Caco-2 (cell line): Measurements from ENCODE around the gene MYH4. TPM values are rescaled to one million over a fixed set of nuclear protein-coding genes. Genes with fewer than 3 reads are reported as not detected.

Source experiments
- BruUV-seq: library from RNA; stranded (reverse); fragments of 400-500 nt; replicated peaks from 2 replicates; lab custom pipeline; 2021; lab: Mats Ljungman, UMichigan
- CTCF ChIA-PET: fragments of 300-600 bp; sonication (Branson Sonifier 250); formaldehyde crosslinking; loops from one replicate; lab custom pipeline; 2022; ENCODE audit warnings: antibody characterized with exemption; lab: Charles Lee
- POLR2A ChIA-PET: fragments of 300-600 bp; sonication (Branson Sonifier 250); formaldehyde crosslinking; loops from one replicate; lab custom pipeline; 2022; ENCODE audit warnings: antibody characterized with exemption; lab: Charles Lee
- DNase-seq, 2 experiments: peaks; one replicate each; pipeline versions ENCODE4 v3.0.0 to v3.0.0-alpha.2; 2020 to 2022
- H3K27me3 ChIP-seq: replicated peaks from 2 replicates; pipeline ENCODE4 v1.6.0; 2011; ENCODE audit warnings: low read length; ENCODE audit not compliant: control insufficient read depth, insufficient read depth
- H3K36me3 ChIP-seq: 2 replicates; pipeline ENCODE4 v1.5.1; 2011; ENCODE audit warnings: low read length; ENCODE audit not compliant: control insufficient read depth, insufficient read depth
- H3K4me1 ChIP-seq: fragments of 250-450 bp; sonication (Bioruptor Pico); 2 replicates; pipeline ENCODE4 v1.5.1; 2020; ENCODE audit warnings: mild to moderate bottlenecking
- H3K4me3 ChIP-seq: 2 replicates; pipeline ENCODE4 v1.5.1; 2011; ENCODE audit warnings: low read depth, mild to moderate bottlenecking, control low read depth, low read length
- H3K9me3 ChIP-seq: fragments of 250-450 bp; sonication (Bioruptor Pico); 2 replicates; pipeline ENCODE4 v1.5.1; 2020; ENCODE audit warnings: mild to moderate bottlenecking, moderate library complexity
- H3K27ac Mint-ChIP-seq: one replicate; pipeline ENCODE4 v1.8.0; 2022; ENCODE audit warnings: mixed read lengths; ENCODE audit not compliant: unreplicated experiment
- H3K27me3 Mint-ChIP-seq: one replicate; pipeline ENCODE4 v1.8.0; 2022; ENCODE audit warnings: mixed read lengths; ENCODE audit not compliant: insufficient read depth, unreplicated experiment
- H3K36me3 Mint-ChIP-seq: one replicate; pipeline ENCODE4 v1.8.0; 2022; ENCODE audit warnings: mild to moderate bottlenecking, mixed read lengths; ENCODE audit not compliant: insufficient read depth, unreplicated experiment
- H3K4me1 Mint-ChIP-seq: one replicate; pipeline ENCODE4 v1.8.0; 2022; ENCODE audit warnings: low read depth, mixed read lengths; ENCODE audit not compliant: unreplicated experiment
- H3K4me3 Mint-ChIP-seq: one replicate; pipeline ENCODE4 v1.8.0; 2022; ENCODE audit warnings: mild to moderate bottlenecking, moderate library complexity, mixed read lengths; ENCODE audit not compliant: unreplicated experiment
- H3K9me3 Mint-ChIP-seq: one replicate; pipeline ENCODE4 v1.8.0; 2022; ENCODE audit warnings: mixed read lengths; ENCODE audit not compliant: unreplicated experiment
- CTCF ChIP-seq, 2 experiments: fragments of 200-600 bp in 1 of 2; IDR thresholded peaks; 1 replicate in 1 of 2; 2 replicates in 1 of 2; pipeline versions ENCODE4 v1.5.1 to v1.8.0; 2011 to 2022; ENCODE audit warnings: antibody characterized with exemption in 1 of 2, control low read depth in 1 of 2, inconsistent platforms in 1 of 2, low read depth in 1 of 2, low read length in 1 of 2, mild to moderate bottlenecking in 1 of 2, moderate library complexity in 1 of 2; ENCODE audit not compliant: insufficient read depth in 1 of 2, severe bottlenecking in 1 of 2, unreplicated experiment in 1 of 2
- intact Hi-C: fragments of 100-400 bp; cut with micrococcal nuclease; formaldehyde crosslinking; loops from one replicate; pipeline ENCODE4 v1.10.0; 2022; ENCODE audit not compliant: unreplicated experiment
- total RNA-seq: library from RNA; stranded (reverse); gene quantifications from 2 replicates; pipeline ENCODE4 v1.2.3, GENCODE V29; 2022

Gene MYH4
- total RNA-seq, 1 experiment from 2014 or later = 0.05 TPM

- Histone ChIP-seq H3K27me3 (no peaks in the 10 kb centered on the region), H3K4me3 (no peak overlapping the region), H3K4me1 (no peaks in the 10 kb centered on the region), H3K9me3 (no peaks in the 10 kb centered on the region), H3K36me3 (no peaks in the 10 kb centered on the region)
- intact Hi-C loops = no loop called here
- ChIA-PET POLR2A (no interaction called here), CTCF (no interaction called here)
- DNase-seq = no peak
- Mint-ChIP-seq H3K9me3 (no peaks in the 10 kb centered on the region), H3K4me3 (no peak overlapping the region), H3K27me3 (no peaks in the 10 kb centered on the region), H3K4me1 (no peaks in the 10 kb centered on the region), H3K27ac (no peak overlapping the region), H3K36me3 (no peaks in the 10 kb centered on the region)
- no TSS peak for BruUV-seq
- no peak for TF ChIP-seq CTCF (IDR thresholded peaks at IDR 0.05; ENCODE audit: insufficient read depth in 1 of 2, low read depth in 1 of 2, low read length in 1 of 2, severe bottlenecking in 1 of 2, unreplicated experiment in 1 of 2)
Measured at GRCh38 chr17:10417431-10417830, 51.9 kb downstream of the MYH4 start.

GRCh38 chr17:10415161-10415560, 54.2 kb downstream of the MYH4 start:
- Histone ChIP-seq H3K9me3 (no peaks in the 10 kb centered on the region), H3K27me3 (no peaks in the 10 kb centered on the region), H3K4me3 (no peak overlapping the region), H3K36me3 (no peaks in the 10 kb centered on the region), H3K4me1 (no peaks in the 10 kb centered on the region)
- no peak overlapping the region for H3K4me3 Mint-ChIP-seq
- H3K36me3 Mint-ChIP-seq = no peaks in the 10 kb centered on the region
- no peak overlapping the region for H3K27ac Mint-ChIP-seq
- intact Hi-C loops = no loop called here
- no peaks in the 10 kb centered on the region for H3K27me3 Mint-ChIP-seq
- ChIA-PET CTCF (no interaction called here), POLR2A (no interaction called here)
- no peak for DNase-seq
- no peaks in the 10 kb centered on the region for H3K4me1 Mint-ChIP-seq
- TF ChIP-seq CTCF (IDR thresholded peaks at IDR 0.05; ENCODE audit: insufficient read depth in 1 of 2, low read depth in 1 of 2, low read length in 1 of 2, severe bottlenecking in 1 of 2, unreplicated experiment in 1 of 2) = no peak
- BruUV-seq = no TSS peak
- no peaks in the 10 kb centered on the region for H3K9me3 Mint-ChIP-seq

- POLR2A ChIA-PET = no interaction called here
- no peak overlapping the region for H3K27ac Mint-ChIP-seq
- DNase-seq = no peak
- H3K4me3 Mint-ChIP-seq = no peak overlapping the region
- Histone ChIP-seq H3K4me1 (no peaks in the 10 kb centered on the region), H3K27me3 (no peaks in the 10 kb centered on the region), H3K9me3 (no peaks in the 10 kb centered on the region), H3K36me3 (no peaks in the 10 kb centered on the region), H3K4me3 (no peak overlapping the region)
- no peaks in the 10 kb centered on the region for H3K27me3 Mint-ChIP-seq
- no TSS peak for BruUV-seq
- intact Hi-C loops = no loop called here
- H3K4me1 Mint-ChIP-seq = no peaks in the 10 kb centered on the region
- no peaks in the 10 kb centered on the region for H3K9me3 Mint-ChIP-seq
- H3K36me3 Mint-ChIP-seq = no peaks in the 10 kb centered on the region
- CTCF ChIA-PET = interaction anchor here (0.5 kb wide), 1 partner anchor 126 kb away, joined by 3 read pairs; no protein-coding TSS in a partner anchor
- TF ChIP-seq CTCF (IDR thresholded peaks at IDR 0.05; ENCODE audit: insufficient read depth in 1 of 2, low read depth in 1 of 2, low read length in 1 of 2, severe bottlenecking in 1 of 2, unreplicated experiment in 1 of 2) = no peak
Measured at GRCh38 chr17:10403589-10403988, 65.8 kb downstream of the MYH4 start.
